Activated T-helper 2 cell treated with anti-CD3 and anti-CD28 coated beads, Interferon-gamma antibody, Interleukin-2, Interleukin-4, amounts not matched to agents 10 μg/mL and 5 μg/mL and 100 μg/mL, durations not matched to agents 14 hours and 24 hours and 36 hours (primary cell): Measurements from ENCODE around the gene FNDC10. TPM values are rescaled to one million over a fixed set of nuclear protein-coding genes. Genes with fewer than 3 reads are reported as not detected.

Experiments used
- DNase-seq: peaks from one replicate; pipeline ENCODE4 v3.0.0; 2021; ENCODE audit warnings: low spot score
- H3K27ac Mint-ChIP-seq: one replicate; pipeline ENCODE4 v1.8.0; 2021; ENCODE audit warnings: mixed read lengths
- H3K27me3 Mint-ChIP-seq: one replicate; pipeline ENCODE4 v1.8.0; 2021; ENCODE audit warnings: low read depth, mixed read lengths
- H3K36me3 Mint-ChIP-seq: one replicate; pipeline ENCODE4 v1.8.0; 2021; ENCODE audit warnings: low read depth, mixed read lengths
- H3K4me1 Mint-ChIP-seq: one replicate; pipeline ENCODE4 v1.8.0; 2021; ENCODE audit warnings: low read depth, mixed read lengths
- H3K4me3 Mint-ChIP-seq: one replicate; pipeline ENCODE4 v1.8.0; 2021; ENCODE audit warnings: low read depth, mild to moderate bottlenecking, moderate library complexity, mixed read lengths
- H3K9me3 Mint-ChIP-seq: one replicate; pipeline ENCODE4 v1.8.0; 2021; ENCODE audit warnings: mixed read lengths
- intact Hi-C: fragments of 100-400 bp; cut with micrococcal nuclease; formaldehyde crosslinking; loops from one replicate; pipeline ENCODE4 v1.15.1; 2023
- total RNA-seq: library from RNA; stranded (reverse); gene quantifications from 2 replicates; pipeline ENCODE4 v1.2.3, GENCODE V29; 2022

The FNDC10 gene
- total RNA-seq, 1 donor from 2014 or later = 11.8 TPM

DNA sequence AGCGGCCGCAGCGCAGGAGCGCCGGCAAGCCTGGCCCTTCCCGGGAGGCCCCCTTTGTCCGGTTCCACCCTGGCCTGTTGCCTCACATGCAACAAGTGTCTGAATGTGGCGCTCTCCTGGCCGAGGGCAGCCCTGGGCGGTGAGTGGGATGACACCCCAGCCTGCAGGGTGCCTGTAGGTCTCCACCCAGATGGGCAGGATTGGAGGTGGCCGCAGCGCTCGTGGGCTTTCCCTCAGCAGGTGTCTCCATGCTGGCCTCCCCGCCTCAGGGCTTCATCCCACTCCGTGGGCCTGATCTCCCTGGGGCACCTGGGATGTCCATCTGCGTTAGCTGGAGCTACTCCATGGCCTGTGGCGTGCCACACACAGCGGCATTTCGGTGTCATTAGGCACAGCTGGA is 16.9 kb upstream of the FNDC10 start:
- Mint-ChIP-seq H3K27me3 (no peaks in the 10 kb centered on the region), H3K9me3 (no peaks in the 10 kb centered on the region), H3K4me1 (peaks cover 25% of the 10 kb centered on the region), H3K36me3 (peaks cover 17% of the 10 kb centered on the region), H3K27ac (peak overlapping the region; percentile 22), H3K4me3 (peak overlapping the region; percentile 86)
- DNase-seq = no peak
- intact Hi-C loops = no loop called here

DNA sequence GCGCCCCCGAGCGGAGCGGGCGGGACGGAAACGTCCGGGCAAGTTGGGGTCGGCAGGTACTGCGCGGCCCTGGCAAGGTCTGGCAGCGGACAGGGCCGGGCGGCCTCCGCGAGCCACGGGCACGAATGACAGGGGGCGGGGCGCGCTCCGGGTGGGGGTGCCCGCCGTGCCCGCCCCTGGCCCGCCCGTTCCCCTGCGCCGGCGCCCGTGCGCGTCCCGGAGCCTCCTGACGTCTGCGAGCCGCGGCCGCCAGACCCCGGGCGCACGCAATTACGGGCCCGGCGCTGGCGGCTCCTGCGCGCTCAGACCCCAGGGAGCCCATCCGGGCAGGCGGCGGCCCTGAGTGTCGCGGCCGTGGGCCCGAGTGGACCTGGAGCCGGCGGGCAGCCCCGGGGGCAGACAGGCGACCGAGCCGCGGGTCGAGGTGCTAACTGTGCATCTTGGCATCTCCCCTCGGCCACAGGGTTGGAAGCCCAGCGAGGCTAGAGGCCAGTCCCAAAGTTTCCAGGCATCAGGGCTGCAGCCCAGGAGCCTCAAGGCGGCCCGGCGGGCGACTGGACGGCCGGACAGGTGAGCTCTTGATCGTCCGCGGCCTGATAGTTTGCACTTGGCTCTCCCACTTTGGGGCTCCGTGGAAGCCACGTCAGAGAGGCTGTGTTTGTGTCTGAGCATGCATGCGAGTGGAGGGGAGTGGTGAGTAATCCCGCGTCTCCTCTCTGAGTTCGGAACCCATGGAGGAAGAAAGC is 16.3 kb upstream of the FNDC10 start:
- Mint-ChIP-seq H3K4me3 (peak overlapping the region; percentile 86), H3K36me3 (peaks cover 17% of the 10 kb centered on the region), H3K4me1 (peaks cover 25% of the 10 kb centered on the region), H3K27ac (peak overlapping the region; percentile 71), H3K27me3 (no peaks in the 10 kb centered on the region), H3K9me3 (no peaks in the 10 kb centered on the region)
- DNase-seq = peak; percentile 40
- intact Hi-C loops = no loop called here

DNA sequence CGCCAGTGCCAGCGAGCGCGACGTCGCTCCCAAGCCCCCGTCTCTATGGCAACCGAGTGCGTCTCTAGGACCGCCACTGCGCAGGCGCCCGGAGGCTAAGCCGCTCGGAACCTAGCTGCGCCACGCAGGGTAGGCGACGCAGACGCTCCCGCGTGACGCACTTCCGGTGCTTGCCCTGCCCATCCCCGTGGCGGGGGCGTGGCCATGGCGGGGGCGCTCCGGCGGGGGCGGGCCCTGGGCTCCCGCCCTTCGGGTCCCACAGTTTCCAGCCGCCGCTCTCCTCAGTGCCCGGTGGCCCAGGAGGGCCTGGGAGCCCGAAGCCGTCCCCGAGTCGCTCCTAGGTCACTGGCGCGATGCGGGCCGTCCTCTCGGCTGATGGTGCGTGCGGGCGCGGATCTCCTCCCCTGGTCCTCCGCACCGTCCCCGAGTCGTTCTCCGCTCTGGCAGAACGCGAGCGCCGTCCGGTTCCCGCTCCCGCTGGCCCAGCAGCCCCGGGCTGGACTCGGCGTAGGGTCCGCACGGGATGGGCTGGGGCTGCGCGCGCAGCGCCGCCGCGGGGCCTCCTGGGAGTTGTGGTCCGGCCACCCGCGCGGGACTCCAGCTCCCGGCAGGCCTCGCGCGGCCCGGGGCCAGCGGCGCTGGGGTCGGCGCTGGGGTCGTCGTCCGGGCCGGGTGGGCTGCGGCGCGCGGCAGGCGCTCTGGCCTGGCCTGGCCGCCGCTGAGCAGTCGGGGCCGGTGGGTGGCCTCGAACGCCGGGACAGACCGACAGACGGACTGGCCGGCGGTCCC is 15.5 kb upstream of the FNDC10 start, which contains the start of gene MIB2:
Gene MIB2 (plus strand): TSS at position 245 of the 789 bp plus-strand sequence. CDS start 7,953 bp downstream, outside the sequence.
- H3K4me1 Mint-ChIP-seq = peaks cover 25% of the 10 kb centered on the region
- peak within 1 kb of the TSS; percentile 97 for H3K27ac Mint-ChIP-seq
- DNase-seq = peak; percentile 98
- peak within 1 kb of the TSS; percentile 96 for H3K4me3 Mint-ChIP-seq
- H3K36me3 Mint-ChIP-seq = peaks cover 17% of the 10 kb centered on the region
- H3K27me3 Mint-ChIP-seq = no peaks in the 10 kb centered on the region
- intact Hi-C loops = loop anchor here (2.0 kb wide), 2 partner anchors 41 to 43 kb away; partner anchors contain the start of genes CDK11B and SSU72
- no peaks in the 10 kb centered on the region for H3K9me3 Mint-ChIP-seq

DNA sequence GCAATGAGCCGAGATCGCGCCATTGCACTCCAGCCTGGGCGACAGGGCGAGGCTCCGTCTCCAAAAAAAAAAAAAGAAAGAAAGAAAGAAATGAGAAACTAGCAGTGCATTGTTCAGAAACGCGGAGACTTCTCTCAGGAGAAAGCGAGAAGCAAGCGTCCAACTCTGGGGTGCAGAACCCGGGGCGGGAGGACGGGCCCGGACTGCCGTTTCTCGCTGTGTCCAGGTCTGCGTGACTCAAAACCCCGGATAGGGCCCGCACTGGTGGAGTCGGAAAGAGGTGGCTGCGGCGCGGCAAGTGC is 15.0 kb upstream of the FNDC10 start:
- no peak for DNase-seq
- Mint-ChIP-seq H3K9me3 (no peaks in the 10 kb centered on the region), H3K4me1 (peaks cover 25% of the 10 kb centered on the region), H3K4me3 (peak overlapping the region; percentile 96), H3K27me3 (no peaks in the 10 kb centered on the region), H3K27ac (peak overlapping the region; percentile 97), H3K36me3 (peaks cover 17% of the 10 kb centered on the region)
- intact Hi-C loops = loop anchor here (2.0 kb wide), 2 partner anchors 40 to 44 kb away; partner anchors contain the start of genes CDK11B and SSU72

DNA sequence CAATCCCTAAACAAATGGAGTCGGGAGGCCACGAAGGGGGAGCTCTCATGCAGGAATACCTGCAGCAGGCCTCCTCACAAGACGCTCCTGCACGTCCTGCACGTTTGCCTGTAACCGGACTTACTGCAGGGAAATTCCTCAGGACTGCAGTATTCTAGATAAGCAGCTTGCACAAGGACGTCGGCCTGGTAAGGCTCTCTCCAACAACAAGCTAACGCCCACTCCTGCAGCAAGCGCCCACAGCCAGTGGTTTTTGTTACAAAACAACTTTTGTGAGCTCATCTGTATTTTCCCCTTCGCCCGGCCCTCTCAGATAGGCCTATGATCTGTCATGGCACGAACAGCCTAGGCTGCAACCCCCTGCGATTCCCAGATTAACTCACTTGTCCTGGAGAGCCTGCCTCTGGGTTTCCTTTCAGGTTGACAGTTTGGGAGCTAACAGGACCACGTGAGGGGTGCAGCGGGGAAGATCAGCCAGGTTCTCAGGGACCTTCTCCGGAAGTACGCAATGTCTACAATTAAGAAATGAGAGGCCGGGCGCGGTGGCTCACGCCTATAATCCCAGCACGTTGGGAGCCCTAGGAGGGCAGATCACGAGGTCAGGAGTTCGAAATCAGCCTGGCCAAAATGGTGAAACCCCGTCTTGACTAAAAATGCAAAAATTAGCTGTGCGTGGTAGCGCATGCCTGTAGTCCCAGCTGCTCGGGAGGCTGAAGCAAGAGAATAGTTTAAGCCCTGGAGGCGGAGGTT is 14.4 kb upstream of the FNDC10 start:
- peaks cover 17% of the 10 kb centered on the region for H3K36me3 Mint-ChIP-seq
- intact Hi-C loops = loop anchor here (2.0 kb wide), 2 partner anchors 40 to 44 kb away; partner anchors contain the start of genes CDK11B and SSU72
- H3K27me3 Mint-ChIP-seq = no peaks in the 10 kb centered on the region
- H3K9me3 Mint-ChIP-seq = no peaks in the 10 kb centered on the region
- peak overlapping the region; percentile 97 for H3K27ac Mint-ChIP-seq
- H3K4me3 Mint-ChIP-seq = peak overlapping the region; percentile 96
- peaks cover 25% of the 10 kb centered on the region for H3K4me1 Mint-ChIP-seq
- peak; percentile 43 for DNase-seq

DNA sequence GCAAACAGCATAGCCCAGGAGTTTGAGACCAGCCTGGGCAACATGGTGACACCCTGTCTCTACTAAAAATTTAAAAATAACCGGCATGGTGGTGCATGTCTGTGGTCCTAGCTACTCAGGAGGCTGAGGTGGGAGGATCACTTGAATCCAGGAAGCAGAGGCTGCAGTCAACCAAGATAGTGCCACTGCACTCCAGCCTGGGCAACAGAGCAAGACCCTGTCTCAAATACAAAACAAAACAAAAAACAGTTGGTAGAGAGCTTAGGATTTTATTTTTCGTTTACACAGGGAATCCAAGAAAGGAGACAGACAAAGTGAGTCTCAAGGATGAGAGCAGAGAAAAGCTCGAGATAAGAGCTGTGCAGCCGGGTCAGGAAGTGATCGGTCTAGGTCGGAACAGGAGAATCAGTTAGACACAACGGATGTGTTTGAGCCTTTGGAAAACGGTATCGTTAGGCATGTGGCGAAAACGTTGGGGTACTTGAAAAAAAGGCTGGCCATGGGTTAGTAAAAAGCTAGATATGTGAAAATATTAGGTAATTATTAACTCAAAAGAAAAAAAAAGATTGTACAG is 13.7 kb upstream of the FNDC10 start:
- H3K27ac Mint-ChIP-seq = peak overlapping the region; percentile 97
- peak overlapping the region; percentile 96 for H3K4me3 Mint-ChIP-seq
- DNase-seq = no peak
- H3K9me3 Mint-ChIP-seq = no peaks in the 10 kb centered on the region
- H3K27me3 Mint-ChIP-seq = no peaks in the 10 kb centered on the region
- intact Hi-C loops = loop anchor here (2.0 kb wide), 2 partner anchors 39 to 45 kb away; partner anchors contain the start of genes CDK11B and SSU72
- peaks cover 25% of the 10 kb centered on the region for H3K4me1 Mint-ChIP-seq
- H3K36me3 Mint-ChIP-seq = peaks cover 17% of the 10 kb centered on the region

DNA sequence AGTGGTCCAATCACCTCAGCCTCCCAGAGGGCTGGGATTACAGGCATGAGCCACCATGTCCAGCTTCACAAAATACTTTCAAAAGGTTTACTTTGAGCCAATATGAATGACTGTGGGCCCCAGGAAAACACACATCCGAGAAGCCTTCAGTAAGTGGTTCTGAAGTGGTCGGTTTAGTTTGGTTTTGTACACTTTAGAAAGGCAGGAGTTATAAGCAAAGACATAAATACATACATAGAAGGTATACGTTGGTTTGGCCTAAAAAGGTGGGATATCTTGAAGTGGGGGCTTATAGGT is 12.1 kb upstream of the FNDC10 start:
- intact Hi-C loops = no loop called here
- H3K4me1 Mint-ChIP-seq = peaks cover 21% of the 10 kb centered on the region
- peak overlapping the region; percentile 9 for H3K4me3 Mint-ChIP-seq
- no peaks in the 10 kb centered on the region for H3K27me3 Mint-ChIP-seq
- peaks cover 14% of the 10 kb centered on the region for H3K36me3 Mint-ChIP-seq
- H3K27ac Mint-ChIP-seq = no peak overlapping the region
- H3K9me3 Mint-ChIP-seq = no peaks in the 10 kb centered on the region
- no peak for DNase-seq

DNA sequence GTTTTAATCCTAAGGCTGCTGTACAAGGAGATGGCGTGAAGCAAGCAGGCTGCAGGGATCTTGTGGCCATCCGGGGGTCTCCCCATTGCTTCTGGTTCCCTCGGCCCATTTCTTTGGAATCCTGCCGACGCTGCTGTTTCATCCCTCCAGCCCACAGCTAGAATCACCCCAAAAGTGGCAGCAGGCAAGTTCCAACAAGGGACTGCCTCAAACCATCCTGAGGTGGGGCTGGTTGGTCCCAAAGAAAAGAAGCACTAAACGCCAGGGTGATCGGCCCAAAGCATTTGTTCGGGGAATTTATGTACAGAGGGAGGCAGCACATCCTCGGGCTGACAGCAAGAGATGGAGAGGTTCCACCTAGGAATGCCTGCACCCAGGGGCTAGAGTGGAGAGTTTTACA is 10.9 kb upstream of the FNDC10 start:
- Mint-ChIP-seq H3K4me1 (peaks cover 23% of the 10 kb centered on the region), H3K4me3 (no peak overlapping the region), H3K36me3 (peaks cover 14% of the 10 kb centered on the region), H3K27me3 (no peaks in the 10 kb centered on the region), H3K27ac (peak overlapping the region; percentile 40), H3K9me3 (no peaks in the 10 kb centered on the region)
- no peak for DNase-seq
- intact Hi-C loops = no loop called here

DNA sequence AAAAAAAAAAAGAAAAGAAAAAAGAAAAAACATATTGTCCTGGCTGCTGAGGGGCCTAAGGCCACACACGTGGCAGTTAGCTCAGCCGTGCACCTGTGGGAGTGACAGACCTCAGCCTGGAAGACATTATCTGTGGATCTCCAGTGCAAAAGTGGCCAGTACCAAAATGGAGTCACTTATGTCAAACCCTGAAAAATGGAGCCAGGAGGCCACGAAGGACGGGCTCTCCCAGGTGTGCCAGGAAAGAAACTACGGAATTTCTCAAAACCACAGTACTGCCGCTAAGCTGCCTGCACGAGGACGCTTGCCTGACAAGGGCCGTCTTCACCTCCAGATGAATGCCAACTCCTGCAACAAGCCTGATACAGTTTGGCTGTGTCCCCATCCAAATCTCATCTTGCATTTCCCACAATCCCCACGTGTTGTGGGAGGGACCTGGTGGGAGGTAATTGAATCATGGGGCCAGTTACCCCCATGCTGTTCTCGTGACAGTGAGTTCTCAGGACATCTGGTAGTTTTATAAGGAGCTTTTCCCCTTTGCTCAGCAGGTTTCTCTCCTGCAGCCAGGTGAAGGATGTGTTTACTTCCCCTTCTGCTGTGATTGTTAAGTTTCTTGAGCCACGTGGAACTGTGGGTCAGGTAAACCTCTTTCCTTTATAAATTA is 10.0 kb upstream of the FNDC10 start:
- Mint-ChIP-seq H3K9me3 (no peaks in the 10 kb centered on the region), H3K27ac (no peak overlapping the region), H3K4me1 (peaks cover 22% of the 10 kb centered on the region), H3K27me3 (no peaks in the 10 kb centered on the region), H3K4me3 (no peak overlapping the region), H3K36me3 (peaks cover 14% of the 10 kb centered on the region)
- DNase-seq = no peak
- intact Hi-C loops = no loop called here

DNA sequence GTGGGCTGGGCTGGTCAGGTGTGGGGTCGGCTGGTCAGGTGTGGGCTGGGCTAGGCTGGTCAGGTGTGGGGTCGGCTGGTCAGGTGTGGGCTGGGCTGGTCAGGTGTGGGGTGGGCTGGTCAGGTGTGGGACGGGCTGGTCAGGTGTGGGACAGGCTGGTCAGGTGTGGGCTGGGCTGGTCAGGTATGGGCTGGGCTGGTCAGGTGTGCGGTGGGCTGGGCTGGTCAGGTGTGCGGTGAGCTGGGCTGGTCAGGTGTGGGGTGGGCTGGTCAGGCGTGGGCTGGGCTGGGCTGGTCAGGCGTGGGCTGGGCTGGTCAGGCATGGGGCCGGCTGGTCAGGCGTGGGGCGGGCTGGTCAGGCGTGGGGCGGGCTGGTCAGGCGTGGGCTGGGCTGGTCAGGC is 6.3 kb upstream of the FNDC10 start:
- H3K27me3 Mint-ChIP-seq = no peaks in the 10 kb centered on the region
- no peak overlapping the region for H3K27ac Mint-ChIP-seq
- H3K4me3 Mint-ChIP-seq = no peak overlapping the region
- H3K9me3 Mint-ChIP-seq = no peaks in the 10 kb centered on the region
- no peaks in the 10 kb centered on the region for H3K36me3 Mint-ChIP-seq
- peaks cover 6% of the 10 kb centered on the region for H3K4me1 Mint-ChIP-seq
- intact Hi-C loops = no loop called here
- DNase-seq = no peak

DNA sequence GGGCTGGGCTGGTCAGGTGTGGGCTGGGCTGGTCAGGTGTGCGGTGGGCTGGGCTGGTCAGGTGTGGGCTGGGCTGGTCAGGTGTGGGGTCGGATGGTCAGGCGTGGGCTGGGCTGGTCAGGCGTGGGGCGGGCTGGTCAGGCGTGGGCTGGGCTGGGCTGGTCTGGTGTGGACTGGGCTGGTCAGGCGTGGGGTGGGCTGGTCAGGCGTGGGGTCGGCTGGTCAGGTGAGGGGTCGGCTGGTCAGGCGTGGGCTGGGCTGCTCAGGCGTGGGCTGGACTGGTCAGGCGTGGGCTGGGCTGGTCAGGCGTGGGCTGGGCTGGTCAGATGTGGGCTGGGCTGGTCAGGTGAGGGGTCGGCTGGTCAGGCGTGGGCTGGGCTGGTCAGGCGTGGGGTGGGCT is 5.8 kb upstream of the FNDC10 start:
- no peak for DNase-seq
- Mint-ChIP-seq H3K36me3 (no peaks in the 10 kb centered on the region), H3K9me3 (no peaks in the 10 kb centered on the region), H3K27me3 (no peaks in the 10 kb centered on the region), H3K4me3 (no peak overlapping the region), H3K4me1 (peaks cover 6% of the 10 kb centered on the region), H3K27ac (no peak overlapping the region)
- intact Hi-C loops = no loop called here

DNA sequence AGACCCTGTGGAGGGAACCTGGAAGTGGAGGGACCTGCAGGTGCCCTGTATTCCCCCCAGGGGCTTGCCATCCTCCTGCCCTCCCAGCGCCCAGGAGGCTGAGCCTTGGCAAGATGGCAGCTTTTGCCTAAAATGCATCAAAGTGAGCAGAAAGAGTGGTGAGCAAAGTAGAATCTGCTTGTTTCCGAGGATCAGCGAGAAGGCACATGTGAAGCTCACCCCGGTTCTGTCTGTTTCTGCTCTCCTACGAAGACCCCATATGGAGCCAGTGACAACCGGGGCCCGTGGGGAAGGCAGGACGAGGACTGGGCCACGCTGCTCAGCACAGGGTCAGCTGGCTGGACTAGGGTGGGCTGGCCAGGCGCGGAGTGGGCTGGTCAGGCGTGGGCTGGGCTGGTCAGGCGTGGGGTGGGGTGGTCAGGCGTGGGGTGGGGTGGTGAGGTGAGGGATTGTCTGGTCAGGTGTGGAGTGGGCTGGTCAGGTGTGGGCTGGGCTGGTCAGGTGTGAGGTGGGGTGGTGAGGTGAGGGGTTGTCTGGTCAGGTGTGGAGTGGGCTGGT is 5.2 kb upstream of the FNDC10 start:
- peaks cover 6% of the 10 kb centered on the region for H3K4me1 Mint-ChIP-seq
- no peak for DNase-seq
- intact Hi-C loops = no loop called here
- no peak overlapping the region for H3K4me3 Mint-ChIP-seq
- H3K27ac Mint-ChIP-seq = peak overlapping the region; percentile 67
- no peaks in the 10 kb centered on the region for H3K9me3 Mint-ChIP-seq
- no peaks in the 10 kb centered on the region for H3K27me3 Mint-ChIP-seq
- H3K36me3 Mint-ChIP-seq = no peaks in the 10 kb centered on the region
